ENCODE results near the gene UBE2E1.

DNA sequence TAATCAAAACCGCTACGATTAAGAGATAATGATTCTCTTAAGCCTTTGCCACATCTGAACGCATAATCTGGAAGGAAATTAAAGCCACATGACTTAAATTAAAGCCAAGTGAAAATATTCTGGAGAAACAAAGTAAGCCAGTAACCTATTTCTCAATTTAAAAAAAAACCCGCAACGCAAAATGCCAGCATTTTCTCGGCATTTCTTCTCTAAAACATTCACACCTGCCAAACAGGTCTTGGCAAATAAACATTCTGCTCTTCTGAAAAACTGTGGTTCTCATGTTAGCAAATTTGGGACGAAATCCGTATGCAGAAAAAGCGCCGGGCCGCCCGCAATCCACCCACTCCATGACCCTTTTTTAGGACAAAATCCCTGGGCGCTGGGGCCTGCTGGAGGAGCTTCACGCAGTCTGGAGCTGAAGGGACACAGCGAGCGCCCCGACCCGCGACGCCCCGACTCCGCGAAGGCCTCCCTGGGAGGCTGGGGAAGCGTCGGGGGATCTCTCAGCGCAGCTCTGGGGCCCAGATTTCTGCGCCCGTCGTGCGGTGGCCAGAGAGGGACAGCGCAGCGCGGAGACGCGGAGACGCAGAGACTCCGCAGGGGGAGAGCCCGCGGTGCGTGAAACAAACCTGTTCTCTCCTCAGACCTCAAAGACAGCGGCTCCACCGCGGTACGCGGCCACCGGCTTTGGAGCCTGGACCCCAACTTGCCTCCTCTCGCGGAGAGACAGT lies 110.6 kb downstream of the UBE2E1 start:
- TF ChIP-seq CTCF (IDR thresholded peaks at IDR 0.05), result no peak
- no peak for TF ChIP-seq POLR2AphosphoS5 (IDR thresholded peaks at IDR 0.05)
- TF ChIP-seq POLR2A (IDR thresholded peaks at IDR 0.05; ENCODE audit: low read depth), result no peak
